Caco-2 (cell line): ENCODE data around the gene ANKRD44. TPM values are rescaled to one million over a fixed set of nuclear protein-coding genes. Genes with fewer than 3 reads are reported as not detected.

Experiments
- BruUV-seq: library from RNA; stranded (reverse); fragments of 400-500 nt; replicated peaks from 2 replicates; lab custom pipeline; 2021; lab: Mats Ljungman, UMichigan
- CTCF ChIA-PET: fragments of 300-600 bp; sonication (Branson Sonifier 250); formaldehyde crosslinking; loops from one replicate; lab custom pipeline; 2022; ENCODE audit warnings: antibody characterized with exemption; lab: Charles Lee
- POLR2A ChIA-PET: fragments of 300-600 bp; sonication (Branson Sonifier 250); formaldehyde crosslinking; loops from one replicate; lab custom pipeline; 2022; ENCODE audit warnings: antibody characterized with exemption; lab: Charles Lee
- DNase-seq, 2 experiments: peaks; one replicate each; pipeline versions ENCODE4 v3.0.0 to v3.0.0-alpha.2; 2020 to 2022
- H3K27me3 ChIP-seq: replicated peaks from 2 replicates; pipeline ENCODE4 v1.6.0; 2011; ENCODE audit warnings: low read length; ENCODE audit not compliant: control insufficient read depth, insufficient read depth
- H3K36me3 ChIP-seq: 2 replicates; pipeline ENCODE4 v1.5.1; 2011; ENCODE audit warnings: low read length; ENCODE audit not compliant: control insufficient read depth, insufficient read depth
- H3K4me1 ChIP-seq: fragments of 250-450 bp; sonication (Bioruptor Pico); 2 replicates; pipeline ENCODE4 v1.5.1; 2020; ENCODE audit warnings: mild to moderate bottlenecking
- H3K4me3 ChIP-seq: 2 replicates; pipeline ENCODE4 v1.5.1; 2011; ENCODE audit warnings: low read depth, mild to moderate bottlenecking, control low read depth, low read length
- H3K9me3 ChIP-seq: fragments of 250-450 bp; sonication (Bioruptor Pico); 2 replicates; pipeline ENCODE4 v1.5.1; 2020; ENCODE audit warnings: mild to moderate bottlenecking, moderate library complexity
- H3K27ac Mint-ChIP-seq: one replicate; pipeline ENCODE4 v1.8.0; 2022; ENCODE audit warnings: mixed read lengths; ENCODE audit not compliant: unreplicated experiment
- H3K27me3 Mint-ChIP-seq: one replicate; pipeline ENCODE4 v1.8.0; 2022; ENCODE audit warnings: mixed read lengths; ENCODE audit not compliant: insufficient read depth, unreplicated experiment
- H3K36me3 Mint-ChIP-seq: one replicate; pipeline ENCODE4 v1.8.0; 2022; ENCODE audit warnings: mild to moderate bottlenecking, mixed read lengths; ENCODE audit not compliant: insufficient read depth, unreplicated experiment
- H3K4me1 Mint-ChIP-seq: one replicate; pipeline ENCODE4 v1.8.0; 2022; ENCODE audit warnings: low read depth, mixed read lengths; ENCODE audit not compliant: unreplicated experiment
- H3K4me3 Mint-ChIP-seq: one replicate; pipeline ENCODE4 v1.8.0; 2022; ENCODE audit warnings: mild to moderate bottlenecking, moderate library complexity, mixed read lengths; ENCODE audit not compliant: unreplicated experiment
- H3K9me3 Mint-ChIP-seq: one replicate; pipeline ENCODE4 v1.8.0; 2022; ENCODE audit warnings: mixed read lengths; ENCODE audit not compliant: unreplicated experiment
- intact Hi-C: fragments of 100-400 bp; cut with micrococcal nuclease; formaldehyde crosslinking; loops from one replicate; pipeline ENCODE4 v1.10.0; 2022; ENCODE audit not compliant: unreplicated experiment
- total RNA-seq: library from RNA; stranded (reverse); gene quantifications from 2 replicates; pipeline ENCODE4 v1.2.3, GENCODE V29; 2022
- TF ChIP-seq, protein P1 (sequence below), 2 experiments: fragments of 200-600 bp in 1 of 2; IDR thresholded peaks; 1 replicate in 1 of 2; 2 replicates in 1 of 2; pipeline versions ENCODE4 v1.5.1 to v1.8.0; 2011 to 2022; ENCODE audit warnings: antibody characterized with exemption in 1 of 2, control low read depth in 1 of 2, inconsistent platforms in 1 of 2, low read depth in 1 of 2, low read length in 1 of 2, mild to moderate bottlenecking in 1 of 2, moderate library complexity in 1 of 2; ENCODE audit not compliant: insufficient read depth in 1 of 2, severe bottlenecking in 1 of 2, unreplicated experiment in 1 of 2

The ANKRD44 gene
- total RNA-seq, 1 experiment from 2014 or later = 1.0 TPM

GRCh38 chr2:197103363-197103762 lies 207.2 kb downstream of the ANKRD44 start:
- no peak for DNase-seq
- ChIA-PET CTCF (no interaction called here), POLR2A (no interaction called here)
- Mint-ChIP-seq H3K27ac (no peak overlapping the region), H3K4me1 (peaks cover 6% of the 10 kb centered on the region), H3K4me3 (no peak overlapping the region), H3K27me3 (peaks cover 9% of the 10 kb centered on the region), H3K9me3 (no peaks in the 10 kb centered on the region), H3K36me3 (no peaks in the 10 kb centered on the region)
- intact Hi-C loops = no loop called here
- TF ChIP-seq, protein P1, sequence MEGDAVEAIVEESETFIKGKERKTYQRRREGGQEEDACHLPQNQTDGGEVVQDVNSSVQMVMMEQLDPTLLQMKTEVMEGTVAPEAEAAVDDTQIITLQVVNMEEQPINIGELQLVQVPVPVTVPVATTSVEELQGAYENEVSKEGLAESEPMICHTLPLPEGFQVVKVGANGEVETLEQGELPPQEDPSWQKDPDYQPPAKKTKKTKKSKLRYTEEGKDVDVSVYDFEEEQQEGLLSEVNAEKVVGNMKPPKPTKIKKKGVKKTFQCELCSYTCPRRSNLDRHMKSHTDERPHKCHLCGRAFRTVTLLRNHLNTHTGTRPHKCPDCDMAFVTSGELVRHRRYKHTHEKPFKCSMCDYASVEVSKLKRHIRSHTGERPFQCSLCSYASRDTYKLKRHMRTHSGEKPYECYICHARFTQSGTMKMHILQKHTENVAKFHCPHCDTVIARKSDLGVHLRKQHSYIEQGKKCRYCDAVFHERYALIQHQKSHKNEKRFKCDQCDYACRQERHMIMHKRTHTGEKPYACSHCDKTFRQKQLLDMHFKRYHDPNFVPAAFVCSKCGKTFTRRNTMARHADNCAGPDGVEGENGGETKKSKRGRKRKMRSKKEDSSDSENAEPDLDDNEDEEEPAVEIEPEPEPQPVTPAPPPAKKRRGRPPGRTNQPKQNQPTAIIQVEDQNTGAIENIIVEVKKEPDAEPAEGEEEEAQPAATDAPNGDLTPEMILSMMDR (IDR thresholded peaks at IDR 0.05; ENCODE audit: insufficient read depth in 1 of 2, low read depth in 1 of 2, low read length in 1 of 2, severe bottlenecking in 1 of 2, unreplicated experiment in 1 of 2) = no peak
- no peaks in the 10 kb centered on the region; the same call in 1 of the 2 replicates for H3K9me3 ChIP-seq
- H3K4me1 ChIP-seq = peaks cover 11% of the 10 kb centered on the region
- H3K27me3 ChIP-seq = no peaks in the 10 kb centered on the region
- H3K36me3 ChIP-seq = no peaks in the 10 kb centered on the region
- no TSS peak for BruUV-seq
- no peak overlapping the region for H3K4me3 ChIP-seq

DNA sequence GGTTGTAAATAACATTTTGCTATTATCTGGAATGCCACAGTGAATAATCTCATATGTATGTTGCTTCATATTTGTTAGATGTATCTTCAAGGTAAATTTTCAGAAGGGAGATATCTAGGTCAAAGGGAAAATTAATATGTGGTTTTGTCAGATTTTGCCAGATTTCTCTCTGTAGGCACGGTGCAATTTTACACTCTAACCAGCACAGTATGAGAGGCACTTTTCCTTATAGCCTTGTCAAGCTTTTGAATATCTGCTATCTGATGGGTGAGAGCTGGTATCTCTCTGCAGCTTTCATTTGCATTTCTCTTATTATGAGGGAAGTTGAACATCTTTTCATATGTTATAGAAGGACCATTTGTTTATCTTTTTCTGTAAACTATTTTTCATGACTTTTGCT lies 208.3 kb downstream of the ANKRD44 start:
- H3K4me3 Mint-ChIP-seq = no peak overlapping the region
- CTCF ChIA-PET = no interaction called here

GRCh38 chr2:197101519-197101918 lies 209.1 kb downstream of the ANKRD44 start:
- H3K4me3 ChIP-seq = no peak overlapping the region
- Mint-ChIP-seq H3K9me3 (no peaks in the 10 kb centered on the region), H3K4me1 (no peaks in the 10 kb centered on the region), H3K4me3 (no peak overlapping the region), H3K36me3 (no peaks in the 10 kb centered on the region), H3K27ac (no peak overlapping the region), H3K27me3 (peaks cover 11% of the 10 kb centered on the region)
- DNase-seq = no peak
- BruUV-seq = no TSS peak
- ChIA-PET CTCF (no interaction called here), POLR2A (no interaction called here)
- no peaks in the 10 kb centered on the region for H3K27me3 ChIP-seq
- H3K9me3 ChIP-seq = no peaks in the 10 kb centered on the region; the same call in 1 of the 2 replicates
- TF ChIP-seq, protein P1 (IDR thresholded peaks at IDR 0.05; ENCODE audit: insufficient read depth in 1 of 2, low read depth in 1 of 2, low read length in 1 of 2, severe bottlenecking in 1 of 2, unreplicated experiment in 1 of 2) = no peak
- H3K4me1 ChIP-seq = no peaks in the 10 kb centered on the region
- intact Hi-C loops = no loop called here
- H3K36me3 ChIP-seq = no peaks in the 10 kb centered on the region

More for the DNA sequence above, 208.3 kb downstream of the ANKRD44 start:
- Mint-ChIP-seq H3K36me3 (no peaks in the 10 kb centered on the region), H3K27ac (no peak overlapping the region), H3K9me3 (no peaks in the 10 kb centered on the region), H3K27me3 (peaks cover 11% of the 10 kb centered on the region), H3K4me1 (peaks cover 3% of the 10 kb centered on the region)
- Histone ChIP-seq H3K4me1 (peaks cover 4% of the 10 kb centered on the region), H3K27me3 (no peaks in the 10 kb centered on the region), H3K9me3 (no peaks in the 10 kb centered on the region; the same call in 1 of the 2 replicates), H3K36me3 (no peaks in the 10 kb centered on the region), H3K4me3 (no peak overlapping the region)
- TF ChIP-seq, protein P1 (IDR thresholded peaks at IDR 0.05; ENCODE audit: insufficient read depth in 1 of 2, low read depth in 1 of 2, low read length in 1 of 2, severe bottlenecking in 1 of 2, unreplicated experiment in 1 of 2) = no peak
- no TSS peak for BruUV-seq
- DNase-seq = no peak
- intact Hi-C loops = no loop called here
- POLR2A ChIA-PET = no interaction called here
